ENCODE data around the gene MEIOC. TPM values are rescaled to one million over a fixed set of nuclear protein-coding genes. Genes with fewer than 3 reads are reported as not detected.

The MEIOC gene
- total and polyA plus RNA-seq, 2 of the 8 experiments (the other 6 are each of a cell fraction or from before 2014, with no cell fraction given): 4.2 to 4.8 TPM

GRCh38 chr17:44607836-44608690 is 48.2 kb upstream of the MEIOC start (continued):
- TF ChIP-seq CHD7 (IDR thresholded peaks at IDR 0.05; ENCODE audit: insufficient replicate concordance, low read length): no peak
- no peak for TF ChIP-seq SAP30 (IDR thresholded peaks at IDR 0.05; ENCODE audit: insufficient read depth, insufficient replicate concordance, low read length)
- no peak for TF ChIP-seq SIRT6 (IDR thresholded peaks at IDR 0.05; ENCODE audit: low read length)
- TF ChIP-seq RBBP5 (IDR thresholded peaks at IDR 0.05; ENCODE audit: borderline replicate concordance, low read depth, low read length): no peak; the same call in 1 of the 2 replicates
- no peak for TF ChIP-seq CHD1 (IDR thresholded peaks at IDR 0.05; ENCODE audit: low read depth, low read length)
- TF ChIP-seq SIX5 (IDR thresholded peaks at IDR 0.05; ENCODE audit: low read depth, low read length): no peak
- no peak for TF ChIP-seq MAFK (IDR thresholded peaks at IDR 0.05; ENCODE audit: low read depth, low read length)
- TF ChIP-seq KDM5A (IDR thresholded peaks at IDR 0.05; ENCODE audit: low read length): no peak
- TF ChIP-seq SP4 (IDR thresholded peaks at IDR 0.05; ENCODE audit: low read length): no peak

Measured in H1 (cell line).